Peyer's patch (tissue), 4 donors: ENCODE data around the gene CCDC124. TPM values are rescaled to one million over a fixed set of nuclear protein-coding genes. Genes with fewer than 3 reads are reported as not detected.

Source experiments
- DNase-seq, 3 donors: peaks; one replicate each; pipeline ENCODE4 v3.0.0-alpha.2; 2017 to 2019
- H3K27ac ChIP-seq, 4 donors: fragments of 200-600 bp; sonication (generic); one replicate each; pipeline ENCODE4 v1.5.1; 2016 to 2019
- H3K27me3 ChIP-seq, 2 donors: fragments of 200-600 bp; sonication (generic); one replicate each; pipeline ENCODE4 v1.5.1; 2019
- H3K36me3 ChIP-seq, 3 donors: fragments of 200-600 bp; sonication (generic); one replicate each; pipeline ENCODE4 v1.5.1; 2016 to 2019
- H3K4me1 ChIP-seq, 4 donors: fragments of 200-600 bp; sonication (generic); one replicate each; pipeline ENCODE4 v1.5.1; 2016 to 2019
- H3K4me3 ChIP-seq, 4 donors: fragments of 200-600 bp; sonication (generic); 1 replicate in 3 of 4; 2 replicates in 1 of 4; pipeline ENCODE4 v1.5.1; 2016 to 2019; ENCODE audit warnings: mild to moderate bottlenecking in 1 of 4
- H3K9me3 ChIP-seq, 4 donors: fragments of 200-600 bp; sonication (generic); one replicate each; pipeline ENCODE4 v1.5.1; 2016 to 2019; ENCODE audit warnings: mild to moderate bottlenecking in 1 of 4
- POLR2A ChIP-seq, 2 donors: fragments of 450-650 bp; IDR thresholded peaks; one replicate each; pipeline ENCODE4 v1.5.1; 2017; ENCODE audit warnings: antibody characterized with exemption in 2 of 2, mild to moderate bottlenecking in 2 of 2, moderate library complexity in 2 of 2
- total RNA-seq, 4 donors: library from RNA; depleted of rRNA; stranded (reverse); fragments of >200 nt; gene quantifications; one replicate each; pipeline ENCODE4 v1.1.0, GENCODE V29; 2016
- TF ChIP-seq, protein P1 (sequence below), 6 experiments: fragments of 450-650 bp in 4 of 6; fragments of 200-600 bp in 2 of 6; sonication (generic) in 1 of 6; IDR thresholded peaks; one replicate each; pipeline ENCODE4 v1.5.1; 2017 to 2019; ENCODE audit warnings: antibody characterized with exemption in 6 of 6, mild to moderate bottlenecking in 3 of 6, moderate library complexity in 1 of 6

The CCDC124 gene
- total RNA-seq, 4 donors from 2014 or later, result 18.9 to 33.0 (median 24.4) TPM

DNA sequence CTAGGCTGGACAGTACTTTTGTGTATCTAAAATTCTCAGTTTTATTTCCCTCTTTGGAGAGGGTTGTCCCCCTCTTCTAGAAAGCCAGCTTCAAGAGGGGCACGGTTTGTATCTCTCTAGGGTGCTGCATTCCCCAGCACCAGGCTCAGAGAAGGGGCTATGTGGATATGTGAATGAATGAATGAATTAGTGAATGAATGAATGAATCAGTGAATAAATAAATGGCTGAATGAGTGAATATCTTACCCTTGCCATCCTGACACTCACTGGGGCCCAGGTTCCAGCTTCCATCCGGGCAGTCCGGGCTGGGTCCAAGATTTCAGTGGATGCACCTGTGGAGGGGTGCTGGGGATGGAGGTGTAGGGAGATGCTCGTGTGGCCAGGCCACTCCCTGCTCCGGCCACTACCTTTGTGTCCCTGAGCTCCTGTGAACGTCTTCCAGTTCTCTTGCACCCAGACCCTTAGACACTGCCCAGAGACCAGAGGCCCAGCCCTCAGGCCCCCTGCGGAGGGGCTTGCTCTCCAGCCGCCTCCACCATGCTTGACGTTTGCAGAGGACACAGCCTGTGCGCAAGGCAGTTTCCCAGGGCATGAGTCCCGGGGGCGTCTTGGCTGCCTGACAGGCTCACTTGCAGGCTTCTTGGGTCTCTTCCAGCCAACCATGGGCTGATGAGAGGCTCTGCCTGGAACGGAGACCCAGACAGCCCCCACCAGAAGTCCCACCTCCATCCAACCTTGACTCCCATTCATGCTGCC, 31.3 kb downstream of the CCDC124 start:
- TF ChIP-seq, protein P1, sequence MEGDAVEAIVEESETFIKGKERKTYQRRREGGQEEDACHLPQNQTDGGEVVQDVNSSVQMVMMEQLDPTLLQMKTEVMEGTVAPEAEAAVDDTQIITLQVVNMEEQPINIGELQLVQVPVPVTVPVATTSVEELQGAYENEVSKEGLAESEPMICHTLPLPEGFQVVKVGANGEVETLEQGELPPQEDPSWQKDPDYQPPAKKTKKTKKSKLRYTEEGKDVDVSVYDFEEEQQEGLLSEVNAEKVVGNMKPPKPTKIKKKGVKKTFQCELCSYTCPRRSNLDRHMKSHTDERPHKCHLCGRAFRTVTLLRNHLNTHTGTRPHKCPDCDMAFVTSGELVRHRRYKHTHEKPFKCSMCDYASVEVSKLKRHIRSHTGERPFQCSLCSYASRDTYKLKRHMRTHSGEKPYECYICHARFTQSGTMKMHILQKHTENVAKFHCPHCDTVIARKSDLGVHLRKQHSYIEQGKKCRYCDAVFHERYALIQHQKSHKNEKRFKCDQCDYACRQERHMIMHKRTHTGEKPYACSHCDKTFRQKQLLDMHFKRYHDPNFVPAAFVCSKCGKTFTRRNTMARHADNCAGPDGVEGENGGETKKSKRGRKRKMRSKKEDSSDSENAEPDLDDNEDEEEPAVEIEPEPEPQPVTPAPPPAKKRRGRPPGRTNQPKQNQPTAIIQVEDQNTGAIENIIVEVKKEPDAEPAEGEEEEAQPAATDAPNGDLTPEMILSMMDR (IDR thresholded peaks at IDR 0.05), result no peak
- no peak for TF ChIP-seq POLR2A (IDR thresholded peaks at IDR 0.05)
- DNase-seq, result no peak
- H3K36me3 ChIP-seq, result no peaks in the 10 kb centered on the region
- no peaks in the 10 kb centered on the region for H3K9me3 ChIP-seq
- H3K4me3 ChIP-seq, result no peak overlapping the region
- no peaks in the 10 kb centered on the region for H3K4me1 ChIP-seq
- peaks cover 0 to 13% of the 10 kb centered on the region in 2 donors for H3K27me3 ChIP-seq
- H3K27ac ChIP-seq, result no peak overlapping the region

GRCh38 chr19:17965370-17966128, 32.7 kb downstream of the CCDC124 start:
- Histone ChIP-seq H3K4me1 (no peaks in the 10 kb centered on the region), H3K9me3 (no peaks in the 10 kb centered on the region), H3K27ac (no peak overlapping the region), H3K27me3 (peaks cover 0 to 13% of the 10 kb centered on the region in 2 donors), H3K36me3 (no peaks in the 10 kb centered on the region), H3K4me3 (no peak overlapping the region)
- no peak for TF ChIP-seq POLR2A (IDR thresholded peaks at IDR 0.05)
- TF ChIP-seq, protein P1 (IDR thresholded peaks at IDR 0.05), result no peak
- no peak for DNase-seq

GRCh38 chr19:17966129-17966483, 33.3 kb downstream of the CCDC124 start:
- no peak for TF ChIP-seq POLR2A (IDR thresholded peaks at IDR 0.05)
- TF ChIP-seq, protein P1 (IDR thresholded peaks at IDR 0.05), result no peak
- Histone ChIP-seq H3K4me1 (no peaks in the 10 kb centered on the region), H3K36me3 (no peaks in the 10 kb centered on the region), H3K27me3 (peaks cover 0 to 13% of the 10 kb centered on the region in 2 donors), H3K4me3 (no peak overlapping the region), H3K27ac (no peak overlapping the region), H3K9me3 (no peaks in the 10 kb centered on the region)
- no peak for DNase-seq

- Histone ChIP-seq H3K27ac (no peak within 1 kb of the TSS), H3K27me3 (peaks cover 0 to 13% of the 10 kb centered on the region in 2 donors), H3K4me3 (no peak within 1 kb of the TSS), H3K36me3 (no peaks in the 10 kb centered on the region), H3K9me3 (no peaks in the 10 kb centered on the region), H3K4me1 (no peaks in the 10 kb centered on the region)
- TF ChIP-seq, protein P1 (IDR thresholded peaks at IDR 0.05), result no peak
- no peak for TF ChIP-seq POLR2A (IDR thresholded peaks at IDR 0.05)
- DNase-seq, result no peak
Observed at GRCh38 chr19:17966550-17967256, 33.9 kb downstream of the CCDC124 start, which contains the start of gene KCNN1. TSS of gene KCNN1 (plus strand) at chr19:17967107. CDS start at chr19:17973889, 6,782 bp downstream.

- Histone ChIP-seq H3K27ac (no peak overlapping the region), H3K4me3 (no peak overlapping the region), H3K36me3 (no peaks in the 10 kb centered on the region), H3K9me3 (no peaks in the 10 kb centered on the region), H3K4me1 (no peaks in the 10 kb centered on the region), H3K27me3 (peaks cover 0 to 13% of the 10 kb centered on the region in 2 donors)
- no peak for DNase-seq
- no peak for TF ChIP-seq POLR2A (IDR thresholded peaks at IDR 0.05)
- TF ChIP-seq, protein P1 (IDR thresholded peaks at IDR 0.05), result no peak
Observed at GRCh38 chr19:17967257-17968051, 34.6 kb downstream of the CCDC124 start.
